K562 (cell line): Measurements from ENCODE around the gene NOM1. TPM values are rescaled to one million over a fixed set of nuclear protein-coding genes. Genes with fewer than 3 reads are reported as not detected.
A peak's percentile ranks its signal among the peaks of the same experiment; 100 is the strongest.

Experiments used
- MGA ChIP-seq: fragments of 450-650 bp; IDR thresholded peaks from 2 replicates; pipeline ENCODE4 v1.6.1; 2016; ENCODE audit warnings: mild to moderate bottlenecking, moderate library complexity
- ZBTB43 ChIP-seq: sonication (generic); formaldehyde crosslinking; IDR thresholded peaks from 2 replicates; pipeline ENCODE4 v1.8.0; 2023; ENCODE audit warnings: mild to moderate bottlenecking, missing genetic modification reagents
- ZBTB7A ChIP-seq: IDR thresholded peaks from 2 replicates; pipeline ENCODE4 v1.6.1; 2011; ENCODE audit warnings: low read depth, mild to moderate bottlenecking, low read length, moderate library complexity, borderline replicate concordance; ENCODE audit not compliant: control insufficient read depth
- ZNF133 ChIP-seq: fragments of 250-450 bp; sonication (Bioruptor Pico); IDR thresholded peaks from 2 replicates; pipeline ENCODE4 v1.4.0; 2020; ENCODE audit warnings: mild to moderate bottlenecking
- ZNF407 ChIP-seq: fragments of 450-650 bp; IDR thresholded peaks from 2 replicates; pipeline ENCODE4 v1.6.1; 2016; ENCODE audit warnings: low read depth
- polyA plus RNA-seq, 8 experiments: library from polyadenylated mRNA; depleted of rRNA in 4 of 8; stranded (reverse) in 5 of 8; unstranded in 3 of 8; fragments of >200 nt; fragmentation: Nextera tagmentation in 2 of 8; fragmentation: Illumina TruSeq in 1 of 8; extraction: Ambion mirVana in 2 of 8; extraction: Trizol in 1 of 8; gene quantifications; 2 replicates each; pipeline versions ENCODE4 v1.2.1 to v1.2.3, GENCODE V29; 2011 to 2014; ENCODE audit warnings: inconsistent platforms in 1 of 8, missing spikeins in 1 of 8
- total RNA-seq, 7 experiments: library from RNA; depleted of rRNA in 6 of 7; stranded (reverse); fragments of >200 nt in 6 of 7; fragmentation: Illumina TruSeq in 2 of 7; extraction: Trizol in 2 of 7; gene quantifications; 2 replicates each; pipeline versions ENCODE4 v1.2.1 to v1.2.3, GENCODE V29; 2011 to 2021; ENCODE audit warnings: low replicate concordance in 1 of 7

NOM1 gene
- total and polyA plus RNA-seq, 9 of the 15 experiments (the other 6 are each of a cell fraction or from before 2014, with no cell fraction given) = 6.8 to 47.3 (median 37.4) TPM

- peak; percentile 91 for TF ChIP-seq MGA
- TF ChIP-seq ZNF407 = no peak
- no peak for TF ChIP-seq ZBTB43 (CRISPR knock-in tag)
- TF ChIP-seq ZNF133 (CRISPR knock-in tag) = no peak
- TF ChIP-seq ZBTB7A = no peak
Observed at GRCh38 chr7:157011333-157012112, 62.0 kb downstream of the NOM1 start (continued).
